ENCODE results near the gene LANCL1.
A peak's percentile ranks its signal among the peaks of the same experiment; 100 is the strongest.
"Not testable (repeated sequence)": the region's sequence is repeated elsewhere in the genome, so short reads cannot be mapped to it uniquely, and the experiment has no call there.

The LANCL1 gene

DNA sequence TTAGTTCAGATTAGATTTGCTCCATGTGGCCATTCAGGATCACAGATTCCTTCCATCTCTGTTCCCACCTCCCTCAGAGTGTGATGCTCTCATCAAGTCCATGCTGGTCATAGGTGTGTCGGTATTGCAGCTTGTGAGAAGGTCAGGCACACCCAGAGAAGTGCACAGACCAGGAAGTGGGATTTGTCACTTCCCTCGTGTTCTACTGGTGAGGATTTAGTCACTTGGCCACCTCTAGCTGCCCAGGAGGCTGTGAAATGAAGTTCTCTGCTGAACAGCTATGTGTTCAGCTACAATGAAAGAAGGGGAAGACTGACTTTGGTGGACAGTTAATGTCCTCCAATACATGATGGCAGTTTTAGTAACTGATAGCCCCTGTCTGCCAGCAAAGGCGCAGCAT lies 3.5 kb upstream of the LANCL1 start:
- H3K4me3 Mint-ChIP-seq = no peak overlapping the region
- DNase-seq (ENCODE audit: low spot score) = no peak
- H3K36me3 Mint-ChIP-seq (ENCODE audit: low read depth) = peaks cover 4% of the 10 kb centered on the region
- H3K27me3 Mint-ChIP-seq (ENCODE audit: low read depth) = no peaks in the 10 kb centered on the region
- no peak overlapping the region for H3K27ac Mint-ChIP-seq
- H3K4me1 Mint-ChIP-seq (ENCODE audit: low read depth) = peaks cover 19% of the 10 kb centered on the region
- H3K9me3 Mint-ChIP-seq = peaks cover 15% of the 10 kb centered on the region

DNA sequence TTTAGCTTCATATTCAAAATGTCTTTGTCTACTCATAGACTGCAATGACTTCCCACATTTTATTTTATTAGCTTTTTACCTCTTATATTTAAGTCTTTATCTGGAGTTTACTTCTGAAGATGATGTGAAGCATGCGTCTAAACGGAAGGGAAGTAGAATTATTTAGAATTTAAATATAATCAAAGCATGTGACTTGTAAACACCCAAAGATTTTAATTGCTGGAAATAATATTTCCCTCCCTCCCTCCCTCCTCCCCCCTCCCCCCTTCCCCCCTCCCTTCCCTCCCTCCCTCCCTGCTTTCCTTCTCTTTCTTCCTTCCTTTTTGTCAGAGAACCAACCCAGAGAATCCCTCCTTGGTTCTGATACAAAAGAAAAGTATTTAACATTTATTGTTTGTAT lies 2.1 kb upstream of the LANCL1 start:
- Mint-ChIP-seq H3K4me1 (ENCODE audit: low read depth) (peaks cover 25% of the 10 kb centered on the region), H3K27me3 (ENCODE audit: low read depth) (no peaks in the 10 kb centered on the region), H3K27ac (no peak overlapping the region), H3K9me3 (peaks cover 4% of the 10 kb centered on the region), H3K4me3 (no peak overlapping the region), H3K36me3 (ENCODE audit: low read depth) (peaks cover 9% of the 10 kb centered on the region)
- DNase-seq (ENCODE audit: low spot score) = no peak

DNA sequence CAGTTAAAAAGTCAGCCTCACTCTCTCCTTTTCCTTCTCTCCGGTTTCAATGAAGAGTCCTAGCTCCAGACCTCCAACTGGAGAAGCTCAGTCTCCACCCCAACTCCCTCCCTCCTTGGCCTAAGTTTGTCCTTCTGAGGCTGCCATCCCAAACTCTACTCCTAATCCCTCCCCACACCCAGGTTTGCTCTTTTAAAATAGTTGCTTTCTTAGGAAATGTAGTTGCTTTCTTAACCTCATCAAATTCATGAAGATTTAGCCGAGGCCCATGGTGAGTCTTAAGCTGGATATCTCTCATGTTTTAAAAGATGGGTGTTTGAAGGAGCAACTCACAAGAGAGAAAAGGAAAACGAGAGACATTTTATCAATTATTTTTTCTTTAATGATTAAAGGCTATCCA lies 937 bp upstream of the LANCL1 start:
- DNase-seq (ENCODE audit: low spot score) = no peak
- Mint-ChIP-seq H3K4me3 (peak overlapping the region; percentile 98), H3K27me3 (ENCODE audit: low read depth) (no peaks in the 10 kb centered on the region), H3K4me1 (ENCODE audit: low read depth) (peaks cover 25% of the 10 kb centered on the region), H3K27ac (peak overlapping the region; percentile 79), H3K9me3 (no peaks in the 10 kb centered on the region), H3K36me3 (ENCODE audit: low read depth) (peaks cover 10% of the 10 kb centered on the region)

DNA sequence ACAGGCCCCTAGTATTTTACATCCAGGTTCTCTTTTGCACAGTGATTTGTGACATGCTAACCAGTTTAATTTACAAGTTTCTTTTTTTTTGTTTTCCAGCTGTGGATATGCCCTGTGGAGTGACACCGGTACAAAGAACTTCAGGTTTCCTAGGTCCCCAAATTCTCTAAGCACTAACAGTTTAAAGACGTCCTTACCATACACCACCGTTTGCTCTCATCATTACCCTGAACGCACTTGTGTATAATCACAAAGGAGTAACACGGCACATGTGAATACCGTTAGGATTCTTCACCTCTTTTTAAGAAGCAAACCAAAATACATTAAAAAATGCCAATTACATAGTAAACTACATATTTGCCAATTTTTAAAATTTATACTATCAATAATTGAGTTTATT lies 853 bp downstream of the LANCL1 start:
- H3K4me1 Mint-ChIP-seq (ENCODE audit: low read depth) = peaks cover 25% of the 10 kb centered on the region
- peaks cover 22% of the 10 kb centered on the region for H3K36me3 Mint-ChIP-seq (ENCODE audit: low read depth)

DNA sequence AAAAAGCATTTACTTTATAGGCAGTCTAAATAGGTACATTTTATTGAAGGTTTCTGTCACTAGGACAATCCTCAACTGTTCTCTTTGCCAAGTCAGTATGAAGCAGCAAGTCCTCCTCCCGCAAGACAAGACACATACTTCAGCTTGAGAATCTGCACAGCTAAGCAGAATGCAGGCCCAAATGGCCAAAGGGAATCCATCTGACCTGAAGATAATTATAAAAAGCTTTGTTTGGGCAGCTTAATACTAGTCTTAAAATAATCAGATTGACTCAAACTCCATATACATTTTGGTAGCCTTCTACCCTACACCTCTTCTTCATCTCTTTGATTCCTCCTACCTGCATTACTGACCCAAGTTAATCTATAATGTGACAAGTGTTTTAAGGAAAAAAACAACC lies 1.8 kb downstream of the LANCL1 start:
- H3K9me3 Mint-ChIP-seq = no peaks in the 10 kb centered on the region
- no peak overlapping the region for H3K27ac Mint-ChIP-seq
- peak overlapping the region; percentile 41 for H3K4me3 Mint-ChIP-seq
- DNase-seq (ENCODE audit: low spot score) = no peak
- H3K4me1 Mint-ChIP-seq (ENCODE audit: low read depth) = peaks cover 25% of the 10 kb centered on the region
- H3K27me3 Mint-ChIP-seq (ENCODE audit: low read depth) = no peaks in the 10 kb centered on the region
- peaks cover 28% of the 10 kb centered on the region for H3K36me3 Mint-ChIP-seq (ENCODE audit: low read depth)

More for the DNA sequence above, 853 bp downstream of the LANCL1 start:
- Mint-ChIP-seq H3K27ac (peak overlapping the region; percentile 73), H3K27me3 (ENCODE audit: low read depth) (no peaks in the 10 kb centered on the region), H3K9me3 (no peaks in the 10 kb centered on the region), H3K4me3 (peak overlapping the region; percentile 82)
- no peak for DNase-seq (ENCODE audit: low spot score)

DNA sequence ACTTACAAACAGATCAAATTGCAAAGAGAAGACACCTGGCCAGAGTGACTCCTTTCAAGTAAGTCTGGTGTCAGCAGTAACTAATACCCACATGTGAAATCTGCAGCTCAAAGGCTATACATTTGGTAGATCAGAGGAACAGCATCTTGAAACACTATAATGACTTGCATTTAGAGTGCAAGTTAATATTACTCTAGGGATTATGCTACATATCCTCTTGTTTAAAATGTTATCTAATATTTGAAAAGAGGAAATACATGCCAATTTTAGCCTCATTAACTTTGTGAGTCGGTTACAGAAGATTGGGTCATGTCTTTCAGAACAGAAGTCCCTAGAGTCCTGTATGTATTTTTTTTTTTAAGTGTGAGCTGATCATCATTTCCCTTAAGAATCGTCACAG lies 15.2 kb downstream of the LANCL1 start:
- H3K27ac Mint-ChIP-seq = no peak overlapping the region
- peaks cover 47% of the 10 kb centered on the region for H3K36me3 Mint-ChIP-seq (ENCODE audit: low read depth)
- H3K4me1 Mint-ChIP-seq (ENCODE audit: low read depth) = peaks cover 4% of the 10 kb centered on the region
- H3K9me3 Mint-ChIP-seq = no peaks in the 10 kb centered on the region
- no peak for DNase-seq (ENCODE audit: low spot score)
- H3K27me3 Mint-ChIP-seq (ENCODE audit: low read depth) = no peaks in the 10 kb centered on the region
- H3K4me3 Mint-ChIP-seq = no peak overlapping the region

DNA sequence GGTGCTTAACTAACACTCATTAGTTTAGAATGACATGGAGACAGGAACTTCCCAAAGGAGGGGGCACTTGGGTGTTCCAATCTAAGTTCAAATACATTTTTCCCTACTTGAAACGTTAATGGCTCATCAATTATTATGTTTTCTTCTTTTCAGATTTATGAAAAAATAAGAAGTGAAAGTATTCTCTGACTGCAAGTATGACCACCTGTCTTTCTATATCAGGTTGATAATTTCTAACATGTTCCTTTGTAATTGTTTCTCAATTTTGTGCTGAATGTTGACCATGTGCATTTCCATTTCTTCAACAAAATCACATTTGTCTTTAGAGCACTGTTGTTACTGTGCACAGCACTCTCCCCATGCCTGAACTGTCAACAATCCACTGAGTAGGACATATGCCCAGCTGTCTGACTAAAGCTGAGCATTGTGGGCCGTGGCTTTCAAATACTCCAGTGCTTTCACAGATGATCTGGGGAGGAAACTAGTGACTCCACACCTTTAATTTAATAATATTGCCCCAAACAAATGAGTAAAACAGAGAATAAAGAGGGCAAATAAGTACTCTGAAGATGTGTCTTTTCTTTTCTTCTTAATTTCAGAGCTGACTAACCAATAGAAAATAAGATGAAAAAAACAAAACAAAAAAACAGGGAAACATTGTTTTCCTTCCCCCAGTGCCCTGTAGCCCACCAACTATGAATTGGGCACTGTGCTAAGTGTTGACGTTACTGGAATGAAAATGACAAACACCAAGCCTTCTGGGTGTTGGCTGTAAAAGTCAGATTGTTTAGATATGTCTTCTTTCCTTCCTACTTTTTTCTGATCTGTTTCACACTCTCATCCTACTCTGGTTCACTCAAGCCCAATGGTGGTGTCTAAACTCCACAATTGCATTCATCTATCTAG lies 16.0 kb downstream of the LANCL1 start:
- DNase-seq (ENCODE audit: low spot score) = no peak
- Mint-ChIP-seq H3K27ac (no peak overlapping the region), H3K4me1 (ENCODE audit: low read depth) (peaks cover 3% of the 10 kb centered on the region), H3K4me3 (no peak overlapping the region), H3K27me3 (ENCODE audit: low read depth) (no peaks in the 10 kb centered on the region), H3K9me3 (no peaks in the 10 kb centered on the region), H3K36me3 (ENCODE audit: low read depth) (peaks cover 44% of the 10 kb centered on the region)

DNA sequence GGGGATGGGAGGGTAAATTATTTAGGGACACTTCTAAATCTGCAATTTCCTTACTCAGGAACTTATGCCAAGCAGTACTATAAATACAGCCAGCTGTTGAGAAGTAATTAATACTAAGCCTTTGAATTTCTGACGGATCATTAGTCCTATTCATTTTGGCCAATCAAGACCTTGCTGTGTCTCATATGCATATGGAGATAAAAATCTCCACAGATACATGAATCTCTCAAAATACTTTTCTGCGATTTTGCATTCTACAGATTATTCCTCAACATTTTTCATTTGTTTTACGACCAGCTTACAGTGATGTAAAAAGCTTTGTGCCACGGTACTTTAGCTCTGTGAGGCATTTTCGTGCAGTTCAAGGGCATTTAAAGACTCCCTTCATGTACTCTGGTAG lies 16.7 kb downstream of the LANCL1 start:
- no peaks in the 10 kb centered on the region for H3K9me3 Mint-ChIP-seq
- peaks cover 42% of the 10 kb centered on the region for H3K36me3 Mint-ChIP-seq (ENCODE audit: low read depth)
- no peaks in the 10 kb centered on the region for H3K4me1 Mint-ChIP-seq (ENCODE audit: low read depth)
- no peak for DNase-seq (ENCODE audit: low spot score)
- no peak overlapping the region for H3K4me3 Mint-ChIP-seq
- H3K27me3 Mint-ChIP-seq (ENCODE audit: low read depth) = no peaks in the 10 kb centered on the region
- H3K27ac Mint-ChIP-seq = no peak overlapping the region

DNA sequence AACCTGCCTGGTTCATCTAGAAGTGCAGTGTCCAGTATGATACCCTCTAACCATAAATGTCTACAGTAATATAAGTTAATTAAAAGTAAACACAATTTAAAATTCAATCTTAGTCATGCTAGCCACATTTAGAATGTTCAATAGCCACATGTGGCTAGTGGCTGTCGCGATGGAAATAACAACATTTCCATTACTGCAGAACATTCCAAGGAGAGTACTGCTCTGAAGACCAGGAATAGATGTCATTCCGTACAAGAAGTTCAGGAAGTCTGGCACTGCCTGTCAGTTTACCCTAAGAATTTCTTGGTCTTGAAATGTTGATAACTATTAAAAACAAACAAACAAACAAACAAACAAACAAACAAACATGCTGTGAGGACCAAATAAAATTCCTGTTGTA lies 17.2 kb downstream of the LANCL1 start:
- Mint-ChIP-seq H3K4me1 (ENCODE audit: low read depth) (peaks cover 2% of the 10 kb centered on the region), H3K4me3 (no peak overlapping the region), H3K27me3 (ENCODE audit: low read depth) (no peaks in the 10 kb centered on the region), H3K9me3 (no peaks in the 10 kb centered on the region), H3K36me3 (ENCODE audit: low read depth) (peaks cover 44% of the 10 kb centered on the region), H3K27ac (no peak overlapping the region)
- DNase-seq (ENCODE audit: low spot score) = no peak

DNA sequence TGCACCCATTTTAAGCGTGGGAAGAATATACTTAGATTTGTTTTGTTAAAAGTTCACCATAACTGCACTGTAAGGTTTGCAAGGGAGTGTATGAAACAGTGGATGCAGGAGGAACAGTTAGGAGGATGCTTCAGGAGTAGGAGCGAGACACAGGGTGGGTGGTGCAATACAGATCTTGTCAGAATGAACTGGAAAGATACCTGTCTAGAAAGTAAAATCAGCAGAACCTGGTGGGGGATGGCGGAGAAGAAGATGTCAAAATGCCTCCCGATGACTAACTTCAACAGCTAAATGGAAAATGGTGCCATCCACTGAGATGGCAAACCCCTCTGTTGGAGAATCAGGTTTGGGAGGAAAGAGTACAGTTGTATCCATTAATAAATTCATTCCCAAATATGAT lies 18.2 kb downstream of the LANCL1 start:
- peaks cover 49% of the 10 kb centered on the region for H3K36me3 Mint-ChIP-seq (ENCODE audit: low read depth)

DNA sequence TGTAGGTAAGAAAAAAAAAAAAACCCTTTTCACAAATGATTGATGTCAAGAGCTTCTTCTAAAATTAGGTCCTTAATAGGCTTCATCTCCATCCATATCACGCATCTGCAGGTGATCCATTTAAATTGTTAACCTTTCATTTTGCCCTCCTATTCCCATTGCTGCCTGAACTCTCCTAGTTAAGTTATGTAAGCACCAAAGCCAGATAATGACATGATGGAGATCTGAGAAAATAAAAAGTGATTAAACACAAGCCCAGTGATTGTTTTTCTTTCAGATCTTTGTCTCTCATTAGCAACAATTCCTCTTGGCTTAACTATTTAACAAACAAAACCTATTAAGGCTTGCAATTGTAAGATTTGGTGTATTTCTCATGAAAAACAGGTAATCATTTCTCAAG lies 20.0 kb downstream of the LANCL1 start:
- Mint-ChIP-seq H3K36me3 (ENCODE audit: low read depth) (peaks cover 52% of the 10 kb centered on the region), H3K27me3 (ENCODE audit: low read depth) (no peaks in the 10 kb centered on the region), H3K4me1 (ENCODE audit: low read depth) (peaks cover 2% of the 10 kb centered on the region), H3K9me3 (no peaks in the 10 kb centered on the region), H3K27ac (no peak overlapping the region), H3K4me3 (no peak overlapping the region)
- DNase-seq (ENCODE audit: low spot score) = no peak

More for the DNA sequence above, 18.2 kb downstream of the LANCL1 start:
- H3K4me3 Mint-ChIP-seq = no peak overlapping the region
- no peaks in the 10 kb centered on the region for H3K27me3 Mint-ChIP-seq (ENCODE audit: low read depth)
- DNase-seq (ENCODE audit: low spot score) = no peak
- peaks cover 2% of the 10 kb centered on the region for H3K4me1 Mint-ChIP-seq (ENCODE audit: low read depth)
- no peak overlapping the region for H3K27ac Mint-ChIP-seq
- H3K9me3 Mint-ChIP-seq = no peaks in the 10 kb centered on the region

DNA sequence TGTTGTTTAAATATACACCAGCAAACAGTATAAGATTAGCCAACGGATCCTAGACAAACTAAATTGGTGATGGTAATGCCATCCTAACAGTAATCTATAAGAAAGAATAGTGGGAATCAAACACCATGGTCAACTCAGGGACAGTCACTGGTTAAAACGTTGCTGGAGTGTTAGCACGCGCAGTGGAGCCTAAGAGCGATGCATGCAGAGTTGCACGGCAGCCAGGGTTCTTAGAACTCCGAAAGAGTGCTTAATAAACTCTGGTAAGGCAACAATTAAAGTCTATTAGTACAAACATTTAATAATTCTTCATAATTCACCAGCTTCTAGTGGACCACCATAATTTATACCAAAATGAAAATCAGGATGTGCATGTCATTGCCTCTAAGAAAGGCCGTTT lies 22.2 kb downstream of the LANCL1 start:
- H3K27me3 Mint-ChIP-seq (ENCODE audit: low read depth) = no peaks in the 10 kb centered on the region
- peaks cover 10% of the 10 kb centered on the region for H3K9me3 Mint-ChIP-seq
- no peak overlapping the region for H3K27ac Mint-ChIP-seq
- peaks cover 63% of the 10 kb centered on the region for H3K36me3 Mint-ChIP-seq (ENCODE audit: low read depth)
- peaks cover 2% of the 10 kb centered on the region for H3K4me1 Mint-ChIP-seq (ENCODE audit: low read depth)
- DNase-seq (ENCODE audit: low spot score) = no peak
- no peak overlapping the region for H3K4me3 Mint-ChIP-seq

DNA sequence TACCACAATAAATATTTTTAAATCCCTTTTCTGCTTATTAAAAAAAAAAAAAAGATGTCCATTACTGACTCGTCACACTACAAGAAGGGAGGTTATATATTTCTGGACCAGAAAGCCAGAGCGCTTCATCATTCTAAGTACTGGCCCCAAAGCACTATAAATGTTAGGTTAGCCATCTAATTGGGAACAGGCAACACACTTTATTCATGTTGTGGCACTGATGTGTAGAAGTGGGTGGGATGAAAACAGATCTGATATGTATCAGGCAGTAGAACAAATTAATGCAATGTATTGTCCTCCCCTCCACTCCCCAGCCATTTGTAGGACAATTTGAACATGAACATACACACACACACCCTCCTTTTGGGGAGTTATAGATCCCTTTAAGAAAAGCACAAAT lies 24.4 kb downstream of the LANCL1 start:
- no peaks in the 10 kb centered on the region for H3K27me3 Mint-ChIP-seq (ENCODE audit: low read depth)
- peaks cover 74% of the 10 kb centered on the region for H3K36me3 Mint-ChIP-seq (ENCODE audit: low read depth)
- DNase-seq (ENCODE audit: low spot score) = no peak
- peaks cover 2% of the 10 kb centered on the region for H3K4me1 Mint-ChIP-seq (ENCODE audit: low read depth)
- no peak overlapping the region for H3K27ac Mint-ChIP-seq
- peaks cover 31% of the 10 kb centered on the region for H3K9me3 Mint-ChIP-seq
- no peak overlapping the region for H3K4me3 Mint-ChIP-seq

DNA sequence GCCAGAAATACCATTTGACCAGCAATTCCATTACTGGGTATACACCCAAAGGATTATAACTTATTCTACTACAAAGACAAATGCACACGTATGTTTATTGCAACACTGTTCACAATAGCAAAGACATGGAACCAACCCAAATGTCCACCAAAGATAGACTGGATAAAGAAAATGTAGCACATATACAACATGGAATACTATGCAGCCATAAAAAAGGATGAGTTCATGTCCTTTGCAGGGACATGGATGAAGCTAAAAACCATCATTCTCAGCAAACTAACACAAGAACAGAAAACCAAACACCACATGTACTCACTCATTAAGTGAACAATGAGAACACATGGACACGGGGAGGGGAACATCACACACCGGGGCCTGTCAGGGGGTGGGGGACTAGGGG lies 25.6 kb downstream of the LANCL1 start:
- not testable (repeated sequence) for H3K4me1 Mint-ChIP-seq (ENCODE audit: low read depth); H3K27ac Mint-ChIP-seq; H3K27me3 Mint-ChIP-seq (ENCODE audit: low read depth); DNase-seq (ENCODE audit: low spot score); H3K4me3 Mint-ChIP-seq
- peaks cover 78% of the 10 kb centered on the region for H3K36me3 Mint-ChIP-seq (ENCODE audit: low read depth)
- H3K9me3 Mint-ChIP-seq = peaks cover 37% of the 10 kb centered on the region

DNA sequence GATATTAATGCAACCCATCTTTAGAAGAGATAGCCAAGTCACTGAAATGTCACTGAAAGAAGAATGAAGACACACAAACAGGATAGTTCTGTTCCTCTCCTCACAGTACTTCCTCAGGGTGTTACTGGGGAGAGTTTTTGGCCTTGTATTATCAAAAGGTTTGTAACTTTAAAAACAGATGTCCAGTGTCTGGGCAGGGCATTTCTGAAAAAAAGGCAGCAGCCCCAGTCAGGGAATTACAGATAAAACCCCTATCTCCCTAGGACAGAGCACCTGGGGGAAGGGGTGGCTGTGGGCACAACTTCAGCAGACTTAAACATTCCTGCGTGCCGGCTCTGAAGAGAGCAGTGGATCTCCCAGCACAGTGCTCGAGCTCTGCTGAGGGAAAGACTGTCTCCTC lies 30.8 kb downstream of the LANCL1 start:
- Mint-ChIP-seq H3K4me3 (no peak overlapping the region), H3K27ac (no peak overlapping the region), H3K36me3 (ENCODE audit: low read depth) (peaks cover 51% of the 10 kb centered on the region), H3K9me3 (peaks cover 32% of the 10 kb centered on the region), H3K27me3 (ENCODE audit: low read depth) (no peaks in the 10 kb centered on the region), H3K4me1 (ENCODE audit: low read depth) (peaks cover 17% of the 10 kb centered on the region)
- DNase-seq (ENCODE audit: low spot score) = no peak

All from T-helper 2 cell treated with Interferon-gamma antibody and Interleukin-4, amounts not matched to agents 5 μg/mL and 100 μg/mL, for 36 hours (primary cell).